ENCODE results near the gene MYO1E.
"Not testable (repeated sequence)": the region's sequence is repeated elsewhere in the genome, so short reads cannot be mapped to it uniquely, and the experiment has no call there.

MYO1E gene

DNA sequence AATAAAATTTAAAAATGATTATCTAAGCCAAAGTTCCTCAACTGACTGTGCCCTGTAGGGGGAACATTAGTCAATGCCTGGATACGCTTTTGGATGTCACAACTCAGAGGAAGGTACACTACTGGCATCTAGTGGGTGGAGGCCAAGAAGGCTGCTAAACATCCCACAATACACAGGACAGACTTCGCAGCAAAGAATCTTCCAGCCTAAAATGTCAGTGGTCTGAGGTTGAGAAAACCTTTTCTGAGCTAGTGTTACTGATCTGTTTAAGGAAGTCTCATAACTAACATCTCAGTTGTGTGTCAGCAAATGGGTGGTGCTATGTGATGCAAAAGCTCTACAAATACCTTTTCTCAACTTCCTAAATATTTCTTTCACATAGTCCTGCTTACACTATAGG is 186.9 kb downstream of the MYO1E start:
- no peak for FAIRE-seq

DNA sequence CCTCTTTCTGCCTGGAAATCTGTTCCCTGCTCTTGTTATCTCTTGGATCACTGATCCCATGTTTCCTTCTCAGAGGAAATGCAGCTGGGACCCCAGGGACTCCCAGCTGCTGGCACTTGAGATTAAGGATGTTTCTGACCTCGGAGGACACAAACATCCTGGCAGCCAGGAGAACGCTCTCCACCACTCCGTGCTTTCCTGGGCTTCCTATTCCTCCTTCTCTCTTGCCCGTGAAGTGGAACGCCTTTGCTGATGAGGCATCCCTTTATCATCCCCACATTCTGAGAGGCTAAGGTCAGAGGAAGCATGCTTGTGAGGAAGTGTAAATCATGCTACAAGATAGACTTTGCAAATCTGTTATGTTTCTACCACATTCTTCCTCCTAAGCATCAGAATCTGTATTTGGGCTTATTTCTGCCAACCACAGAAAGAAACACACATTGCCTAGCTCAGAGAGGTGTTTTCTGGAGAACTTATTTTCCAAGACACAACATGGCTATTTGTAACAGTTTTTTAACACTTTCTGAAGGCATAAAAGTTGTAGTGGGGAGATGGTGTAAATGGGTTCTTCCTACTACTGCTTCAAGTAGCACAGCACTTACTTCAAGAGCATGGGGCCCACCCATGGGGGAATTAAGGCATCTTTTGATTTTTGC is 191.6 kb downstream of the MYO1E start:
- no peak for FAIRE-seq

DNA sequence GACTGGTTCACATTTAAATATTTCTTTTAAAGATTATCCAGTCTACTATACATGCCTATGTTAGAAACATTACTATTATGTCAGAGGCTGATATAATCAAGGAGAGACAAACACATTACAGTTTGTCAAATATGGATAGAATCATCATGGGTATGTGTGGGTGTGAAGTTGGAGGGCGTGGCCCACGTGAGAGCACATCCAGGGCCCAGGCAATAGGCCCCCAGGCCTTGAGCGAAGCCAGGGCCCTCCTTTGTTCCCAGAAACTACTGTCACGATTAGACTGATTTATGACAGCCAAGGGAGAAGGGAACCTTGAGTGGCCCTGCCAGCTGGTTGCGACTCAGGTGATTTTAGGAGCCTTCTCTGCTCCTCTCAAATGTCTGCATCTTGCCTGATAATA is 193.0 kb downstream of the MYO1E start:
- FAIRE-seq = no peak

DNA sequence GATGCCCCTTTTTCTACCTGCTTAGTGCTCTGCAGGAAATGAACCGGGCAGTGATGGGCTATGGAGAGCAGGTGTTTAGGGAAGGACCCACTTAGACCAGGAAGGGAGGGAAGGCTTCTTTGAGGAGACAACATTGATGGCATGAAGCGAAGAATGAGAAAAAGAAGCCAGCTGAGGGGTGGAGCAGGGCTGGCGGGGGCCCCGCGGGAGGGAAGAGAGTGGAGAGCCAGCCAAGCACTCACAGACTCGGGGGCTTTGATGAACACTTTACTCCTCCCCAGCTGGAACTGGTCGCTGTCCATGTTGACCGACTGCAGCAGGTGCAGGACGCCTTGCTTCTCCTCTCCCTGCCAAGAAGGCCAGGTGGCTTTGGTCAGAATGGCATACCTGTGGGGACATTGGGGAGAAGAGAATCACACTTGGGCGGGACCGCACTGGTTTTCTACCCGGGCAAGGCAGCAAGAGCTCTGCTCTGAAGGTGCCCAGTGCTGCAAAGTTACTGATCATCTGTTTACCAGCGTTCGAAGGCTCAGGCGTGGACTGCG is 194.4 kb downstream of the MYO1E start:
- no peak for FAIRE-seq

DNA sequence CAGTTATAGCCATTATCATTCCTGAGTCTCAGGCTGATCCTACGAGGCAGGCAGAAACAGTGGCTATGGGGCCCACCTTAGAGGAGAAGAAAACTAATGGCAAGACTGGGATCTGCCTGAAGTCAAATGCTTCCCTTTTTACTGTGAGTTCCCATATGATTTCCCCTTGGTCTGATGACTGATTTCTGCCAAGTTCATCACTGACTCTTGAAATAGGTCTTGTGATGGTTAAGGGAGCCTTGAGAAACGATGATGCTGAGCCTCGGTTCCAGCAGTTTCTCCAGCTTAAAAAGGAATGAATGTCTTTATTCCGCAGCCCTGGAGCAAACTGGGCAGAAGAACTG is 195.4 kb downstream of the MYO1E start:
- FAIRE-seq = no peak

DNA sequence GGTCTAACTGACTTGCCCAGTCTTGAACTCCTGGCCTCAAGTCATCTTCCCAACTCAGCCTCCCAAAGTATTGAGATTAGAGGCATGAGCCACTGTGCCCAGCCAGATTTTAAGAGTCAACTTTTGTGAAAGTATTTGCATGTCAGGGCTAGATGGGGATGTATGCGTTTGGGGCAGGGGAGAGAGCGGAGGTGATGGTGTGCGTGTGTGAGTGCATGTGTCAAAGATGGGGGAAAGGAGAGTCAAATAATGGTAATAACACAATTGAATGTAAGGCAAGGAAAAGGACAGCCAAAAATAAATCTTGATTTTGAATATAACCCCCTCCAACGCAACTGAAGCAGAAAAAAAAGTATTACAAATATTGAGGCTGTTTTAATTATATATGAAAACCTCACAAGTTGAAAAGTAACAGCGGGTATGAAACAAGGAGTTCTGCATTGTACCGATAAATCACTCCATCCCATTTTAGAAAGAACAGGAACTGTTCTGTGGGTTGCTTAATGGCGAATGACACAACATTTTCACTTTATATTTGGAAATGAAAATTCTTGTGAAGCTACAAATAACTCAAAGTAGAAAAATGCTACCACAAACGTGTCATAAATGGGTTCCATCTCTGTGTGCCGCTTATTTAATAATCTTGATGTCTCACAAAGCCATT is 195.9 kb downstream of the MYO1E start:
- no peak for FAIRE-seq

DNA sequence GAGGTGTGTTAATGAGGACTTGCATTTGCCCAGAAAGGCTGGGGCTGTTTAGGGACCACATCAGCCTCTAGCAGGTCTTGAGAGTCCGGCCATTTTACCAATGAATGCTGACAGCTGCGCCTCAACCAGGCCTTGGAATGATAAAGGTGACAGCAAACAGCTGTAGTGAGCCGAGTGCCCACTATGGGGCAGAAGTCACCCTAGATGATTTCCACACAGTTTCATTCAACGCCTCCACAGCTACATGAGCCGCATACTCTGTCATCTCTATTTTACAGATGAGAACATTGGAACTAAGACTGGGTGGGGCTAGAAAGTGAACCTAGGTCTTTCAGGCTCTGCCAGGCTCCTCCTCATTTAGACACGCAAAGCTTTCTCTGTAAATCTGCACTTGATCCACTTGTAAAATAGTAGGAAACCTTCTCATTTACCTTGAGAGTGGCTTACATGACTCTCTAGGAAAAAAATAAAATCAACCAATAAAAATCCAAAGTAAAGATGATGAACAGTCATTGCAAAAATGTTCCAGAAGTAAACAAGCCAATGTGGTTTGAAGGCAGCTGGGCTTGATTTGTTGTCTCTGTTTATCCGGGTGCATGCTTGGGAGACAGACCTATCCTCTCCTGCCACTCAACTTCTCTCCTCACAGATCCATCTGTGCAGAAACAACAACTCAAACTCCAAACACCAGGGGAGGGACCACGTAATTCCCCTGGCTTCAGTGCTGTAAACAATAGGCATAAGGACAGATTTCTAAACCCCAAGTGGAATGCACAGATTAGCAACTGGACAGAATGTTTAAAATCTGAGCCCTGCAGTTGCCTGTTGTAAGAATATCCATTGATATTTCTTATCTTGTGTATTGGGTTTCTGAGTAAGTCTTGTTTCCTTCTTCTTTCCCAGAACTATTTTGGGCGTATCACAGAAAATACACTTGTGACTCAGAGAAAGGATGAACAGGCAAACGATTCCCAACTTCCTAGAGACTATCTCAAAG is 197.5 kb downstream of the MYO1E start:
- no peak for FAIRE-seq

DNA sequence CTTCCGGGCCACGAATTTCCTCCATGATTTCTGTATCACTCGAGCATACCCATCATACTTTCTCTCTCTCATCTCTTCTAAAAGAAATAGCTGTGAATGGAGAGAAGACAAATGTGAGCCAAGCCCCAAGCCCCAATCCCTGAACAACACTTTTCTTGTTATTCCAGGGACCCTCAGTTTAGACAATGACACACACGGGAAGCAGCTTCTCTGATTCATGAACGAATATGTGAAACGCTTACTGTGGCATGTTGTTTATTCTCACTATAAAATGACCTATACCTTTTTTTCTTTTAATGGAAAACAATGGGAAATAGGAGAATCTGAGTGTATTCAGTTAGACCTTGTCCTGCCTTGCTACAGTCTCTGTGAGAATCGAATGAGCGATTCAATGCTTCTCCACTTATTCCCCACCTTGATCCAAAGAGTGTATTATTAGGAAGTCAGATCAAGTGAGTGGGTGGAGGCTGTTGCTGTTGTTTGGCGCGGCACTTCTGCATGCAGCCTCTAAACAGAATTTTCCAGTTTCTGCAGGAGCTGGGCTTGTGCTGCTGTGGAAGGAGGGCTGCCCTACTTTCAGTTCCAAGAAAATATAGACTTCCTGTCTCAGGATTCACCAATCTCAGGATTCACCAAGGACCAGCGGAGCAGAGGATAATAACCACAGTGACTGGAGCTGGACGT is 198.4 kb downstream of the MYO1E start:
- no peak for FAIRE-seq

DNA sequence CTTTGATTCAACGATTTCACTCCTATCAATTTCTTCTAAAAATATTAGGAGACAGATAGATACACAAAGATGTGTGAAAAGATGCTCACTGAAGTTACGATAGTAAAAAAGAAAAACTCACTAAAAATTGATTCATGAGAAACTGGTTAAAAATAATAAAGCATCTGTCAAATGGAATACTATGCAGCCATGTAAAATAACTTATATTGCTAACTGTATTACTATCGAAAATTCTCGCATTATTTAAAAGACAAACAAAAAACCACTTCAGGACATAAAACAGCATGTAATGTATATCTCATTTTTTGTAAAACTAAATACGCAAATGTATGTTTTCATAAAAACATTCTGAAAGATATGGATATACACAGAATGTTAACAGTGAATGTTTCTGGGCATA is 199.5 kb downstream of the MYO1E start:
- no peak for FAIRE-seq

DNA sequence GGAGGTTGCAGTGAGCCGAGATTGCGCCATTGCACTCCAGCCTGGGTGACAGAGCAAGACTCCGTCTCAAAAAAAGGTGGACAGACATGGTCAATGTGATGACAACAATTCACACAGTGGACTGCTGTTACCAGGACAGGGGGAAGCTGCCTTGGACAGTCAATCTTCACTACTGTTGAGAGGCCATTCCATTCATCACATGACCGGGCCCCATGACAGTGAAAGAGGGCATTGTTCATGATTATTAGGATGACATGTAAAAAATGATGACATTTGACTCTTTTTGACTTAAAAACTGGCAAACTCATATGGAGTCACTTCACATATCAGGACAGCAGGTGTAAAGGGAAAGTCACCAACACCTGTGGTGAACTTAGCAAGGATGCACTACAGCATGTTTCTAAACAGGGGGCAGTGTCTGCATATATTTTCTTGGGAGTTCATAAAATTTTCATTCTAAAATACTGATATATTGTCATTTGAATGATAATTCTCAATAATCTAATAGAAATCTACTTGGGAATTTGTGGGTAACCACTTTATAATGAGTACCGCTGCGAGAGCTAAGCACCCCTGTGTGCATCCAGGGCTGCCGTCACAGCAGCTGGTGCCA is 200.3 kb downstream of the MYO1E start:
- no peak for FAIRE-seq

DNA sequence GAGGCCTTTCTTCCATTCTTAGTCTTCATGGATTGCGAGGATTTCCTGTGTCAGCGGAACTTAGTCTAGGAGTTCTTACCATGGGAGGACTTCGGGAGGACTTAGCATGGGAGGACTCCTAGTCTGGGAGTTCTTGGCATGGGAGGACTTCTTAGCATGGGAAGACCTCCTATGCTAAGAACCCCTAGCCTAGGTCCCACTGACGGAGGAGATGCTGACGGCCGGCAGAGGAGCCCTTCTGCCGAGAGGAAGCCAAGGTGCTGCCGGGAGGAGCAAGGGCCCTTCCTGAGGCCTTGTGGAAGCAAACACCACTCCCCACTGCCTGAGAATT is 201.6 kb downstream of the MYO1E start:
- FAIRE-seq = no peak

DNA sequence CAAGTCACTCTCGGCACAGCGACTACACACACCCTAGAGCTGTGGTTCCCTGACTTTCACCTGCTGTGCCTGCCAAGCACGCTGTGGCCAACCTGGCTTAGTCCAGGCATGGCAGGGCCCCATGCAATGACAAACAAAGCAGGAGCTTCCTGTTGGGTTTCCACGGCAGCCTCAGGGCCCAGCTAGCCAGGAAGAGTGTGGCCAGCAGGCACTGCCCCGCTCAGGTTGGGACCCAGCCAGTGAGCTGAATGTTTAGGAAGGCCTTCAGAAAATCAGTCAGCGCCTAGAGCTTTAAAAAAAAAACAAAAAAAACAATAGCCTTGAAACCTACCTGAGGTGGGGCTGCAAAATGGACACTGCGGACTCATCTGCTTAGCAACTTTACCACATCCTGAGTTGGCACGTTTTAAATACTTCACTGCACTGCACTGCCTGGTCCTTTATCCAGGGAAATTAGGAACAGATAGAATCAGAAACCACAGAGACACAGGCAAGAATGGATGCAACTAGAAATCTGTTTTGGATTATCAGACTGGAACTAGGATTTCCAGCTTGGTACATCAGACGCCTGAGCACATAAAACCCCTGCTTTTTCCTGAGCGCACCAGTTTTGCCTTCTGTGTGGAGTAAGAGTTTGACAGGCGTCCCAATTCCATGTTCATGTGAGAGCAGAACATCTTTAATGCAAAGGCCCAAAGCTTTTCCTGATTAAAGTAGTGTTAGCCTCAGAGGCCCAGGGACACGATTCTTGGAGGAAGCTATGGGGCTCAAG is 202.2 kb downstream of the MYO1E start:
- FAIRE-seq = no peak

DNA sequence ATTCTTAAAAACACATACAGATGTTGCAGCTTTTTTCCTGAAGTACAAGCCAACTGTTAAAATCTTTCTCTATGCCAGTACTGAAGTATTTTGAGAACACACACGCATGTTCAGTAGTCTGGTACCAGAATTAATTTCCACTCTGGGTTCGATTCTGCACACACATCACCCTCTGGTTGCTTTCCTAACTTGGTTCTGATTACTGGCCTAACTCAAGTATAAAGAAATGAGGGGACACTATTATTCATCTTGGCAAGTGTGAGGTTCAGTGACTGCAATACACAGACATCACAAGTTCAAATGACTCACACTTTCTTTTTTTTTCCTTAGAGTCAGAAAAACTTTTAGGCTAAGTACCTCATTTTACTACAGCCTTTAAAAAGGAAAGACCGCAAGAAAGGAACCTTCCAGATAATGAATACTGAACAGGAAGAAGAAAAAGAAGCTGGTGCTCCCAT is 203.4 kb downstream of the MYO1E start:
- no peak for FAIRE-seq

DNA sequence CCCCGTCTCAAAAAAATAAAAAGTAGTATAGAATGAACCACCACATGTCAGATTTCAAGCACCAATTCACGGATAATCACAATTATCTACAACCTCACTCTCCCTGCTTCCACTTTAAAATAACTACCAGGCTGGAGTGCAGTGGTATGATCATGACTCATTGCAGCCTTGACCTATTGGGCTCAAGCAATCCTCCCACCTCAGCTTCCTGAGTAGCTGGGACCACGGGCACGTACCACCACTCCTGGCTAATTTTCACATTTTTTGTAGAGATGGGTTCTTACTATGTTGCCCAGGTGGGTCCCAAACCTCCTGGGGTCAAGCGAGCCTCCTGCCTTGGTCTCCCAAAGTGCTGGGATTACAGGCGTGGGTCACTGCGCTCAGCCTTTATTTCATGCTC is 204.1 kb downstream of the MYO1E start:
- FAIRE-seq = no peak

DNA sequence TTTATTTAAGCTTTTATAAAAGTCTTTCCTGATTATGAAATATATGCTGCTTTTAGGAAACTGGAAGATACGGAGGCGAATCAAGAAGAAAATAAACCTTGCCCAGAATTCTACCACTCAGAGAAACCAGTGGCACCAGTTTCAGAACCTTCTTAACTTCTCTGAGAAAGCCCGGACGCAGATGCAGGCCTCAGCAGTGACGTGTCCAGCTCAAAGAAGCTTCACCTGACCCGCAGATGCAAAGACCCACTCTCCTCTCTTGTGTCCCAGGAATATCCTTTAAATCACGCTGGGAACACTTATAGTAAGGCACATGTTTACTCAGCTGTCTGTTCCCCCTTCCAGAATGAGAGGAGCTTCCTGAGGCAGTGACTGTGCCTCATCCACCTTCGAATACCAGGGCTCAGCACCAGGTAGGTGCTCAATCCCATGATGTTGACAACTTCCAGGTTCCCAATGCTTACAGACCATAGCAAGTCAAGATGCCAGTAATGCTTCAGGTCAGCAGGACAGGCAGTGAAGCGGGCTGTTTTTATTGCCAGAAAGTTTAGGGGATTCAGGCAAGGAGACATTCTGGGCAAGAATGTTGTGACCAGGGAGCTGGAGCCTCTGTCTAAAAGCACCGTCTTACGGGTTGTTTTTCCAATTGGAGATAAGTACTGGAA is 205.9 kb downstream of the MYO1E start:
- no peak for FAIRE-seq

DNA sequence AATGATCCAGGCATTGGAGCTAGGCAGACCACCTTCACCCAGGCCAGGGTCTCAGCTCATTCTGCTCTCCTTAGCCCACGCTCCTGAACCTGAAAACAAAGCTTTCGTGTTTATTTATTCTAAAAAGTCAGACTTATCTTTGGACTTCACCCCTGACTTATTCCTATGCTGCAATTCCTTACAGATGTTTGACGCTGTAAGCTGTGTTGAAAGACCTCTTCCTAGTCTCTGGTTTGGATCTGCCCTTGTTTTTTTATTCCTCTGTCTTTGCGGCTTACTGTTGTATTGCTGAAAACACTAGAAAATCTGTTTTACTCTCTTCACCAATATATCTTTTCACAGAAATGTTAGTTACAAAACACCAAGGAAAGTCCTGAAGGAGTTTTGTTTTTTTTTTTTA is 206.5 kb downstream of the MYO1E start:
- FAIRE-seq = no peak

DNA sequence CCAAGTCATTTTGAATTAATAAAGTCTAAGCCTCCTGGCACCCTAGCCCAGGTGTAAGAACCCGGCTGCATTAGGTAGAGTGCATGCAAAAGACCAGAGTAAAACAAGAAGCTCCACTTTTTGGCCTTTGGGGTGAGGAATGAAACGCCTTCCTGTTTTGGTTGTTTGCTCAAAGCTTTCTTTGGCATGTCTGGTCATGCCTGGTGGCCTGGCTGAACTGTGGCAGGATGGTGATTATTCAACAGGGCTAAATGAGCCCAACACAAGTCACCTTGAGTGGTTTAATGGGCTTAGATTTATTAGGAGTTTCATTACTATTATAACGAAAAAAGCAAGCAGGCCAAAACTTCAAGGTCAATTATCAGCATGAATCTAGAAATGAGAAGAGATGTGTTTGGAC is 206.9 kb downstream of the MYO1E start:
- no peak for FAIRE-seq

DNA sequence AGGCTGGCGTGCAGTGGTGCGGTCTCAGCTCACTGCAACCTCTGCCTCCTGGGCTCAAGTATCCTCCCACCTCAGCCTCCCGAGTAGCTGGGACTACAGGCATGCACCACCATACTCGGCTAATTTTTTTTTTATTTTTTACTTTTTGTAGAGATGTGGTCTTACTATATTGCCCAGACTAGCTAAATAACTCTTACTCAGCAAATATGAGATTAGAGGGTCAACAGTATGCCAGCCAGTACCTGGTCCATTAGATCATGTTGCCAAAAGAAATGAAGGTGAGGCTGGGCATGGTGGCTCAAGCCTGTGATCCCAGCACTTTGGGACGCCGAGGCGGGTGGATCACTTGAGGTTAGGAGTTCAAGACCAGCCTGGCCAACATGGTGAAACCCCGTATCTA is 210.6 kb downstream of the MYO1E start:
- not testable (repeated sequence) for FAIRE-seq

DNA sequence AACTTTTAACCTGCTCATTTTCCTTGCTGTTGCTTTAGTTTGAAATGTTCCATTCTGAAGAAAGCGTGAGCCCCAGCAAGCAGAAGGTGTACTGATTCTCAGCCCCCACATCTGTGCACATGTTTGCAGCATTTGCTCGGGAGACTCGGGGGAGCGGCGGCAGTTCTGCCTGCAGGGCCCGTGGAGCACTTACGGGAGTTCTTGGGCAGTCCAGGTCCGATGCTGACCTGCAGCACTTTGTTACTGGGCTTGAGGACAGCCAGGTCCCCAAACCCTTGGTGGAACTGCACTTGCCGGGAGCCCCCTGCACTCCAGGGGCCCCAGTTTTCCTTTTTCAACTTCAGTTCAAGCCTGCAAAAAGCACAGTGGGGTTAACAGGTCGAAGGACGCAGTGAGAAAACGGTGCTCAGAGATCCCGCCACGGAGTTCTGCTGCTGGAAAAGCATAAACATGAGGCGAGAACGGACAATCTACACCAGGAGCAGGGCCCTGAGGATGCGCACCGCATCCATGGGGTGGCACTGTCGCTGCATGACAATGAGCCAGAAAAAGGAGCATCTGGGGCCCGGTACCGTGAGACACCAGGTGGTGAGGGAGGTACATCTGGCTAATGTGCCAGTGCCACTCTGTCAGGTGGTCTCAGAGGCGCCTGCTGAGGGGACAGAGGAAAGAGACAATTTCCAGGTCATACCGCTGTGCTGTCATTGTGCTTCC is 211.6 kb downstream of the MYO1E start:
- no peak for FAIRE-seq

DNA sequence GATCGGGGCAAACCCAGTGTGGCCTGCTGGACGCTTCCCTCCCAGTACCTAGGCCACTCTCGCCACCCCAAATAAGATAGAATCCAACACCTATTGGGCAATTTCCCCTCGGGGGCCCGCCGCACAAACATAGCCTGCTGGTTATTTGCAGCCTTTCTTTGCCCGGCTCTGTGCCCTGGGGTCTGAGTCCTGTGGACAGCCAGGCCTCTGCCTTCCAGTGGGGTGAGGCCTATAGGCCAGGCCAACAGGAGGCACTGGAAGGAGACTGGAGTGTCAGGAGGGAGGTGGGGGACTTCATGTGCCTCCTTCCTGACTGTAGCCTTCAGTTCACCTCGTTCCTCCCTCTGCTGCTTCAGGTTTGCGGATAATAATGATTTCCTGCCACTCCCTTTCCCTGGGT is 213.5 kb downstream of the MYO1E start:
- FAIRE-seq = no peak

DNA sequence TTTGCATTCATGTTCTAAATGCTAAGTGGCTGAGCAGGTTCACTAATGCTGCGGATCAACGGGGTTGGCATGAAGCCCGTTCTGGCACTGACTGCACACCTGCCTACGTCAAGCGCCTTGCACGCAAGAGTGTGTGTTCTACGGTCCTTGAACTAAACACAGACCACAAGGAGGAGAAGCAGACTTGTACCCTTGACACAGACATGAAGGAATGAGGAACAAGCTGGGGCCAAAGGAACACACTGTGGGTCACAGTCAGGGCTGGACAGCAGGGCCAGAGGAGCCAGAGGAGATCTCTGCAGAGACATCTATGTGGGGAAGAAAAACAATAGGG is 214.0 kb downstream of the MYO1E start:
- FAIRE-seq = no peak
